ENCODE data around the gene DYNLT2. TPM values are rescaled to one million over a fixed set of nuclear protein-coding genes. Genes with fewer than 3 reads are reported as not detected.
A peak's percentile ranks its signal among the peaks of the same experiment; 100 is the strongest.

DYNLT2 gene
- total RNA-seq, 1 donor from 2014 or later, result 3.0 TPM

DNA sequence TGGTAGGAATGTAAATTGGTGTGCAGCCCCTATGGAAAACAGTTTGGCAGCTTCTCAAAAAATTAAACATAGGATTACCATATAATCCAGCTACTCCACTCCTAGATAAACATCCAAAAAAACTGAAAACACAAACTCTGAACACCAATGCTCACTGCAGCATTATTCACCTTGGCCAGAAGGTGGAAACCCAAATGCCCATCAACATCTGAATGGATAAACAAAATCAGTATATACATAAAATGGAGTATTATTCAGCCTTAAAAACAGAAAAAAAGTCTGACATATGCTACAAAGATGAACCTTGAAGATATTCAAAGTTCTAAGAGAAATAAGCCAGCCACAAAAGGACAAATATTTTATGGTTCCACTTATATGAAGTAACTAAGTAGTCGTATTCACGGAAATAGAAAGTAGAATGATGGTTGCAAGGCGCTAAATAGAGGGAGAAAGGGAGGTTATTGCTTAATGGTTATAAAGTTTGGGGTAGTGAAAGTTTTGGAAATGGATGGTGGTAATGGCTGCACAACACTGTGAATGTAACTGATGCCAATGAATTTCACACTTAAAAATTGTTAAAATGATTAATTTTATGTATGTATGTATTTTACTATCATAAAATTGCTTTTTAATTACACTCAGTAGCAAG lies 31.0 kb downstream of the DYNLT2 start:
- no peak for DNase-seq (ENCODE audit: extremely low spot score, unreplicated experiment)
- Mint-ChIP-seq H3K27me3 (ENCODE audit: unreplicated experiment) (no peaks in the 10 kb centered on the region), H3K36me3 (ENCODE audit: unreplicated experiment) (peaks cover 10% of the 10 kb centered on the region), H3K4me1 (ENCODE audit: unreplicated experiment) (peaks cover 28% of the 10 kb centered on the region), H3K27ac (ENCODE audit: unreplicated experiment) (no peak overlapping the region), H3K4me3 (ENCODE audit: unreplicated experiment) (no peak overlapping the region), H3K9me3 (ENCODE audit: unreplicated experiment) (no peaks in the 10 kb centered on the region)
- TF ChIP-seq, protein P1, sequence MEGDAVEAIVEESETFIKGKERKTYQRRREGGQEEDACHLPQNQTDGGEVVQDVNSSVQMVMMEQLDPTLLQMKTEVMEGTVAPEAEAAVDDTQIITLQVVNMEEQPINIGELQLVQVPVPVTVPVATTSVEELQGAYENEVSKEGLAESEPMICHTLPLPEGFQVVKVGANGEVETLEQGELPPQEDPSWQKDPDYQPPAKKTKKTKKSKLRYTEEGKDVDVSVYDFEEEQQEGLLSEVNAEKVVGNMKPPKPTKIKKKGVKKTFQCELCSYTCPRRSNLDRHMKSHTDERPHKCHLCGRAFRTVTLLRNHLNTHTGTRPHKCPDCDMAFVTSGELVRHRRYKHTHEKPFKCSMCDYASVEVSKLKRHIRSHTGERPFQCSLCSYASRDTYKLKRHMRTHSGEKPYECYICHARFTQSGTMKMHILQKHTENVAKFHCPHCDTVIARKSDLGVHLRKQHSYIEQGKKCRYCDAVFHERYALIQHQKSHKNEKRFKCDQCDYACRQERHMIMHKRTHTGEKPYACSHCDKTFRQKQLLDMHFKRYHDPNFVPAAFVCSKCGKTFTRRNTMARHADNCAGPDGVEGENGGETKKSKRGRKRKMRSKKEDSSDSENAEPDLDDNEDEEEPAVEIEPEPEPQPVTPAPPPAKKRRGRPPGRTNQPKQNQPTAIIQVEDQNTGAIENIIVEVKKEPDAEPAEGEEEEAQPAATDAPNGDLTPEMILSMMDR (IDR thresholded peaks at IDR 0.05), result peak; percentile 16

GRCh38 chr6:169719117-169719516 lies 32.3 kb downstream of the DYNLT2 start:
- peaks cover 21% of the 10 kb centered on the region for H3K36me3 Mint-ChIP-seq (ENCODE audit: unreplicated experiment)
- H3K4me1 Mint-ChIP-seq (ENCODE audit: unreplicated experiment), result peaks cover 24% of the 10 kb centered on the region
- no peak for DNase-seq (ENCODE audit: extremely low spot score, unreplicated experiment)
- H3K27me3 Mint-ChIP-seq (ENCODE audit: unreplicated experiment), result no peaks in the 10 kb centered on the region
- H3K9me3 Mint-ChIP-seq (ENCODE audit: unreplicated experiment), result no peaks in the 10 kb centered on the region
- H3K27ac Mint-ChIP-seq (ENCODE audit: unreplicated experiment), result no peak overlapping the region
- TF ChIP-seq, protein P1 (IDR thresholded peaks at IDR 0.05), result no peak
- H3K4me3 Mint-ChIP-seq (ENCODE audit: unreplicated experiment), result no peak overlapping the region

- no peak overlapping the region for H3K27ac Mint-ChIP-seq (ENCODE audit: unreplicated experiment)
- H3K4me3 Mint-ChIP-seq (ENCODE audit: unreplicated experiment), result no peak overlapping the region
- H3K36me3 Mint-ChIP-seq (ENCODE audit: unreplicated experiment), result peaks cover 42% of the 10 kb centered on the region
- no peak for DNase-seq (ENCODE audit: extremely low spot score, unreplicated experiment)
- TF ChIP-seq, protein P1 (IDR thresholded peaks at IDR 0.05), result no peak
- H3K4me1 Mint-ChIP-seq (ENCODE audit: unreplicated experiment), result no peaks in the 10 kb centered on the region
- no peaks in the 10 kb centered on the region for H3K9me3 Mint-ChIP-seq (ENCODE audit: unreplicated experiment)
- no peaks in the 10 kb centered on the region for H3K27me3 Mint-ChIP-seq (ENCODE audit: unreplicated experiment)
These were observed 36.8 kb downstream of the DYNLT2 start for GRCh38 chr6:169714595-169714994.

GRCh38 chr6:169714178-169714577 lies 37.2 kb downstream of the DYNLT2 start:
- TF ChIP-seq, protein P1 (IDR thresholded peaks at IDR 0.05), result no peak

DNA sequence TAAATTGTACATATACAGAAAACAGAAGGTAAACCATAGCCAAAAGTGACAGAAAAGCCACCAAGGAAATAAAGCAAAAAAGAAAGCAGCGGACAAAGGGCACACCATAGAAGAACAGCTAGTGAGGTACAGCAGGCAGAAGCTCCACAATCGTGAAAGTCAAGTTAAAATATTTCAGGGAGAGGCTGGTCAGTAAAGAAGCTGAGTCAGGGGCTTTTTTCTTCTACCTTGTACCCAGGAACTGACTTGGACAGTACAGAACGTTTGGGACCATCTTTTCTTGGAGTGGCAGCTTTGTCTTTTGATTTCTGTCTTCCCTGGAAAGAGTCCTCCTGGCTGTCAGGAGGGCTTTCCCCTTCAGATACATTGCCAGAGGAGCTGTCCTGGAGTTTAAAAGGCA lies 41.4 kb downstream of the DYNLT2 start:
- H3K36me3 Mint-ChIP-seq (ENCODE audit: unreplicated experiment), result peaks cover 42% of the 10 kb centered on the region
- H3K4me3 Mint-ChIP-seq (ENCODE audit: unreplicated experiment), result no peak overlapping the region
- TF ChIP-seq, protein P1 (IDR thresholded peaks at IDR 0.05), result no peak

More at GRCh38 chr6:169714178-169714577, 37.2 kb downstream of the DYNLT2 start:
- Mint-ChIP-seq H3K4me3 (ENCODE audit: unreplicated experiment) (no peak overlapping the region), H3K4me1 (ENCODE audit: unreplicated experiment) (no peaks in the 10 kb centered on the region), H3K36me3 (ENCODE audit: unreplicated experiment) (peaks cover 43% of the 10 kb centered on the region), H3K9me3 (ENCODE audit: unreplicated experiment) (no peaks in the 10 kb centered on the region), H3K27me3 (ENCODE audit: unreplicated experiment) (no peaks in the 10 kb centered on the region), H3K27ac (ENCODE audit: unreplicated experiment) (no peak overlapping the region)
- no peak for DNase-seq (ENCODE audit: extremely low spot score, unreplicated experiment)

More for the DNA sequence above, 41.4 kb downstream of the DYNLT2 start:
- no peak for DNase-seq (ENCODE audit: extremely low spot score, unreplicated experiment)
- H3K4me1 Mint-ChIP-seq (ENCODE audit: unreplicated experiment), result peaks cover 4% of the 10 kb centered on the region
- no peaks in the 10 kb centered on the region for H3K9me3 Mint-ChIP-seq (ENCODE audit: unreplicated experiment)
- H3K27ac Mint-ChIP-seq (ENCODE audit: unreplicated experiment), result no peak overlapping the region
- H3K27me3 Mint-ChIP-seq (ENCODE audit: unreplicated experiment), result no peaks in the 10 kb centered on the region

Measured in osteocyte (in vitro differentiated cells).